ENCODE data around the gene NMT1.

DNA sequence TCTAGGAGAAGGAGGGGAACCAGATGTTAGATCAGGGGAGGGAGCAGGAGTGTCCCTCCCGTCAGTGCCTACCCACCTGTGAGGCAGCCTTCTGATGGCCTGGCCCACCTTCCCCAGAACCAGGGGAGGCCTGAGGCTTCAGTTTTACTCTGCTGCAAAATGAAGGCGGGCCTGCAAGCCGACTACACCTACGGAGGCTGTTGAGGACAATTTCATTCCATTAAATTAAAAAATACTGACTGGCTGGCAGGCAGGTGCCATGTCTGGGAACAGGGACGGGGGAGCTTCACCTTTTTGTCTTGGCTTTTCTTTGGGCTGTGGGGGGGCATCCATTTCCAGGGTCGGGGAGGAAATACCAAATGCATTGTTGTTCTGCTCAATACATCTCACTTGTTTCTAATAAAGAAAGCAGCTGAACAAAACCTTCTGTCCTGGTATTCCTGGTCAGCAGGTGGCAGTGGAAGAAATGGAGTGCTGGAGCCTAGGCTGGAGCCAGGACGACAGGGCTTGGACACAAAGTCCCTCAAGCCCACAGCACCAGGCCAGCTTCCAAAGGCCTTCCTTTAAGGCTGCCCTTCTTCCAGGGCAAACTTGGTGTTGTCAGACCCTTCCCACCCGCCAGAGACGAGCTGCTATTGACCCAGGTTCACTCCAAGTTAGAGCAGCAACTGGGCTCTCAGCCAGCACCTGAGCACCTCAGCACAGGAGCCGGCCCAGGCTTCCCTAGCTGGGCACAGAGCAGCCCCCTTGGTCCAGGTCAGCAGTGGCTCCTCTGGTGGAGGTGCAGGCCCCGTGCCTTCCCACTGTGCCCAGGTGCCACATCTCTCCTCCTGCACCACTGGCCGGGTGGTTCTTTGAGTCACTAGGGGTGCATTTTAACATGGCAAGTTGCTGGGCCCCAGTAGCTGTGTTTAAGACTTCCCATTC lies 47.7 kb downstream of the NMT1 start:
- TF ChIP-seq, protein P1, sequence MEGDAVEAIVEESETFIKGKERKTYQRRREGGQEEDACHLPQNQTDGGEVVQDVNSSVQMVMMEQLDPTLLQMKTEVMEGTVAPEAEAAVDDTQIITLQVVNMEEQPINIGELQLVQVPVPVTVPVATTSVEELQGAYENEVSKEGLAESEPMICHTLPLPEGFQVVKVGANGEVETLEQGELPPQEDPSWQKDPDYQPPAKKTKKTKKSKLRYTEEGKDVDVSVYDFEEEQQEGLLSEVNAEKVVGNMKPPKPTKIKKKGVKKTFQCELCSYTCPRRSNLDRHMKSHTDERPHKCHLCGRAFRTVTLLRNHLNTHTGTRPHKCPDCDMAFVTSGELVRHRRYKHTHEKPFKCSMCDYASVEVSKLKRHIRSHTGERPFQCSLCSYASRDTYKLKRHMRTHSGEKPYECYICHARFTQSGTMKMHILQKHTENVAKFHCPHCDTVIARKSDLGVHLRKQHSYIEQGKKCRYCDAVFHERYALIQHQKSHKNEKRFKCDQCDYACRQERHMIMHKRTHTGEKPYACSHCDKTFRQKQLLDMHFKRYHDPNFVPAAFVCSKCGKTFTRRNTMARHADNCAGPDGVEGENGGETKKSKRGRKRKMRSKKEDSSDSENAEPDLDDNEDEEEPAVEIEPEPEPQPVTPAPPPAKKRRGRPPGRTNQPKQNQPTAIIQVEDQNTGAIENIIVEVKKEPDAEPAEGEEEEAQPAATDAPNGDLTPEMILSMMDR (conservative IDR thresholded peaks at IDR 0.05; ENCODE audit: low read depth in 2 of 2) = peak in 1 of 2 experiments; percentile 30; a peak in 2 of 4 replicates
- TF ChIP-seq EZH2 (IDR thresholded peaks at IDR 0.05; ENCODE audit: low read depth, unreplicated experiment) (no peak), POLR2AphosphoS5 (IDR thresholded peaks at IDR 0.05; ENCODE audit: low read depth) (no peak), STAT1 (IDR thresholded peaks at IDR 0.05; ENCODE audit: unreplicated experiment) (no peak), EZH2phosphoT487 (IDR thresholded peaks at IDR 0.05; ENCODE audit: unreplicated experiment) (no peak), JUNB (IDR thresholded peaks at IDR 0.05; ENCODE audit: unreplicated experiment) (no peak), CREB1 (CRISPR knock-in tag; IDR thresholded peaks at IDR 0.05; ENCODE audit: low read depth) (no peak), NANOG (IDR thresholded peaks at IDR 0.05; ENCODE audit: borderline replicate concordance) (no peak), ZNF331 (CRISPR knock-in tag; IDR thresholded peaks at IDR 0.05; ENCODE audit: low read depth) (no peak)
- TF ChIP-seq, protein P2, sequence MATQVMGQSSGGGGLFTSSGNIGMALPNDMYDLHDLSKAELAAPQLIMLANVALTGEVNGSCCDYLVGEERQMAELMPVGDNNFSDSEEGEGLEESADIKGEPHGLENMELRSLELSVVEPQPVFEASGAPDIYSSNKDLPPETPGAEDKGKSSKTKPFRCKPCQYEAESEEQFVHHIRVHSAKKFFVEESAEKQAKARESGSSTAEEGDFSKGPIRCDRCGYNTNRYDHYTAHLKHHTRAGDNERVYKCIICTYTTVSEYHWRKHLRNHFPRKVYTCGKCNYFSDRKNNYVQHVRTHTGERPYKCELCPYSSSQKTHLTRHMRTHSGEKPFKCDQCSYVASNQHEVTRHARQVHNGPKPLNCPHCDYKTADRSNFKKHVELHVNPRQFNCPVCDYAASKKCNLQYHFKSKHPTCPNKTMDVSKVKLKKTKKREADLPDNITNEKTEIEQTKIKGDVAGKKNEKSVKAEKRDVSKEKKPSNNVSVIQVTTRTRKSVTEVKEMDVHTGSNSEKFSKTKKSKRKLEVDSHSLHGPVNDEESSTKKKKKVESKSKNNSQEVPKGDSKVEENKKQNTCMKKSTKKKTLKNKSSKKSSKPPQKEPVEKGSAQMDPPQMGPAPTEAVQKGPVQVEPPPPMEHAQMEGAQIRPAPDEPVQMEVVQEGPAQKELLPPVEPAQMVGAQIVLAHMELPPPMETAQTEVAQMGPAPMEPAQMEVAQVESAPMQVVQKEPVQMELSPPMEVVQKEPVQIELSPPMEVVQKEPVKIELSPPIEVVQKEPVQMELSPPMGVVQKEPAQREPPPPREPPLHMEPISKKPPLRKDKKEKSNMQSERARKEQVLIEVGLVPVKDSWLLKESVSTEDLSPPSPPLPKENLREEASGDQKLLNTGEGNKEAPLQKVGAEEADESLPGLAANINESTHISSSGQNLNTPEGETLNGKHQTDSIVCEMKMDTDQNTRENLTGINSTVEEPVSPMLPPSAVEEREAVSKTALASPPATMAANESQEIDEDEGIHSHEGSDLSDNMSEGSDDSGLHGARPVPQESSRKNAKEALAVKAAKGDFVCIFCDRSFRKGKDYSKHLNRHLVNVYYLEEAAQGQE (IDR thresholded peaks at IDR 0.05; ENCODE audit: unreplicated experiment) = no peak
- TF ChIP-seq, protein P3, sequence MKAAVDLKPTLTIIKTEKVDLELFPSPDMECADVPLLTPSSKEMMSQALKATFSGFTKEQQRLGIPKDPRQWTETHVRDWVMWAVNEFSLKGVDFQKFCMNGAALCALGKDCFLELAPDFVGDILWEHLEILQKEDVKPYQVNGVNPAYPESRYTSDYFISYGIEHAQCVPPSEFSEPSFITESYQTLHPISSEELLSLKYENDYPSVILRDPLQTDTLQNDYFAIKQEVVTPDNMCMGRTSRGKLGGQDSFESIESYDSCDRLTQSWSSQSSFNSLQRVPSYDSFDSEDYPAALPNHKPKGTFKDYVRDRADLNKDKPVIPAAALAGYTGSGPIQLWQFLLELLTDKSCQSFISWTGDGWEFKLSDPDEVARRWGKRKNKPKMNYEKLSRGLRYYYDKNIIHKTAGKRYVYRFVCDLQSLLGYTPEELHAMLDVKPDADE (IDR thresholded peaks at IDR 0.05) = no peak
- TF ChIP-seq, protein P4, sequence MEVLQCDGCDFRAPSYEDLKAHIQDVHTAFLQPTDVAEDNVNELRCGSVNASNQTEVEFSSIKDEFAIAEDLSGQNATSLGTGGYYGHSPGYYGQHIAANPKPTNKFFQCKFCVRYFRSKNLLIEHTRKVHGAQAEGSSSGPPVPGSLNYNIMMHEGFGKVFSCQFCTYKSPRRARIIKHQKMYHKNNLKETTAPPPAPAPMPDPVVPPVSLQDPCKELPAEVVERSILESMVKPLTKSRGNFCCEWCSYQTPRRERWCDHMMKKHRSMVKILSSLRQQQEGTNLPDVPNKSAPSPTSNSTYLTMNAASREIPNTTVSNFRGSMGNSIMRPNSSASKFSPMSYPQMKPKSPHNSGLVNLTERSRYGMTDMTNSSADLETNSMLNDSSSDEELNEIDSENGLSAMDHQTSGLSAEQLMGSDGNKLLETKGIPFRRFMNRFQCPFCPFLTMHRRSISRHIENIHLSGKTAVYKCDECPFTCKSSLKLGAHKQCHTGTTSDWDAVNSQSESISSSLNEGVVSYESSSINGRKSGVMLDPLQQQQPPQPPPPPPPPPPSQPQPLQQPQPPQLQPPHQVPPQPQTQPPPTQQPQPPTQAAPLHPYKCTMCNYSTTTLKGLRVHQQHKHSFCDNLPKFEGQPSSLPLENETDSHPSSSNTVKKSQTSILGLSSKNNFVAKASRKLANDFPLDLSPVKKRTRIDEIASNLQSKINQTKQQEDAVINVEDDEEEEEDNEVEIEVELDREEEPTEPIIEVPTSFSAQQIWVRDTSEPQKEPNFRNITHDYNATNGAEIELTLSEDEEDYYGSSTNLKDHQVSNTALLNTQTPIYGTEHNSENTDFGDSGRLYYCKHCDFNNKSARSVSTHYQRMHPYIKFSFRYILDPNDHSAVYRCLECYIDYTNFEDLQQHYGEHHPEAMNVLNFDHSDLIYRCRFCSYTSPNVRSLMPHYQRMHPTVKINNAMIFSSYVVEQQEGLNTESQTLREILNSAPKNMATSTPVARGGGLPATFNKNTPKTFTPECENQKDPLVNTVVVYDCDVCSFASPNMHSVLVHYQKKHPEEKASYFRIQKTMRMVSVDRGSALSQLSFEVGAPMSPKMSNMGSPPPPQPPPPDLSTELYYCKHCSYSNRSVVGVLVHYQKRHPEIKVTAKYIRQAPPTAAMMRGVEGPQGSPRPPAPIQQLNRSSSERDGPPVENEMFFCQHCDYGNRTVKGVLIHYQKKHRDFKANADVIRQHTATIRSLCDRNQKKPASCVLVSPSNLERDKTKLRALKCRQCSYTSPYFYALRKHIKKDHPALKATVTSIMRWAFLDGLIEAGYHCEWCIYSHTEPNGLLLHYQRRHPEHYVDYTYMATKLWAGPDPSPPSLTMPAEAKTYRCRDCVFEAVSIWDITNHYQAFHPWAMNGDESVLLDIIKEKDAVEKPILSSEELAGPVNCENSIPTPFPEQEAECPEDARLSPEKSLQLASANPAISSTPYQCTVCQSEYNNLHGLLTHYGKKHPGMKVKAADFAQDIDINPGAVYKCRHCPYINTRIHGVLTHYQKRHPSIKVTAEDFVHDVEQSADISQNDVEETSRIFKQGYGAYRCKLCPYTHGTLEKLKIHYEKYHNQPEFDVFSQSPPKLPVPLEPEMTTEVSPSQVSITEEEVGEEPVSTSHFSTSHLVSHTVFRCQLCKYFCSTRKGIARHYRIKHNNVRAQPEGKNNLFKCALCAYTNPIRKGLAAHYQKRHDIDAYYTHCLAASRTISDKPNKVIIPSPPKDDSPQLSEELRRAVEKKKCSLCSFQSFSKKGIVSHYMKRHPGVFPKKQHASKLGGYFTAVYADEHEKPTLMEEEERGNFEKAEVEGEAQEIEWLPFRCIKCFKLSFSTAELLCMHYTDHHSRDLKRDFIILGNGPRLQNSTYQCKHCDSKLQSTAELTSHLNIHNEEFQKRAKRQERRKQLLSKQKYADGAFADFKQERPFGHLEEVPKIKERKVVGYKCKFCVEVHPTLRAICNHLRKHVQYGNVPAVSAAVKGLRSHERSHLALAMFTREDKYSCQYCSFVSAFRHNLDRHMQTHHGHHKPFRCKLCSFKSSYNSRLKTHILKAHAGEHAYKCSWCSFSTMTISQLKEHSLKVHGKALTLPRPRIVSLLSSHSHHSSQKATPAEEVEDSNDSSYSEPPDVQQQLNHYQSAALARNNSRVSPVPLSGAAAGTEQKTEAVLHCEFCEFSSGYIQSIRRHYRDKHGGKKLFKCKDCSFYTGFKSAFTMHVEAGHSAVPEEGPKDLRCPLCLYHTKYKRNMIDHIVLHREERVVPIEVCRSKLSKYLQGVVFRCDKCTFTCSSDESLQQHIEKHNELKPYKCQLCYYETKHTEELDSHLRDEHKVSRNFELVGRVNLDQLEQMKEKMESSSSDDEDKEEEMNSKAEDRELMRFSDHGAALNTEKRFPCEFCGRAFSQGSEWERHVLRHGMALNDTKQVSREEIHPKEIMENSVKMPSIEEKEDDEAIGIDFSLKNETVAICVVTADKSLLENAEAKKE (CRISPR knock-in tag; IDR thresholded peaks at IDR 0.05) = no peak
